ENCODE data around the gene VEPH1. TPM values are rescaled to one million over a fixed set of nuclear protein-coding genes. Genes with fewer than 3 reads are reported as not detected.
A peak's percentile ranks its signal among the peaks of the same experiment; 100 is the strongest.

VEPH1 gene
- total RNA-seq, 1 experiment from 2014 or later: 35.1 TPM

DNA sequence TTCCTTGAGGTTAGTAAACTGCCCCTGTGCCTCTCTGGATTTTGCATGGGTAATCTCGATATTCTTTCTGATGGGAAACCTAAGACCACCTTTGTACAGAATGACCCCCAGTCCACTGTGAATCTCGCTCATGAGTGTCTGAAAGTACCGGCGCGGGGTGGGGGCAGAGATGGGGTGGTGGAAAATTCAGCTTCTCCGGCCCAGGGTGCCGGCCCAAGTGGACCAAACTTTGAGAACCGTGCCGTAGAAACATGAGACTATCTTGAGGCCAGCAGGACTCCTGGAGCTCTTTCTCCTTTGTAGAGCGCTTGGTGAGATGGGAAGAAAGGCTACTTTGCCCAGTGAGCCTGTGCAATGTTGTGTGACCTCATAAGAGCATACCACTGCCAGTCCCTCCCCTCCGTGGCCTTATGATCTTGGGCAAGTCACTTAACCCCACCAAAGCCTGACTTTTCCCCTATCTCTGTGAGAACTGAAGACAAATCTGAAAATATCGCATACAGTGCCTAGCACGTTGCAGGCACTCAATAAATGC, 40.4 kb upstream of the VEPH1 start:
- CTCF ChIA-PET: interaction anchor here (0.6 to 3.4 kb wide), 7 partner anchors 12 to 938 kb away, joined by 3 to 27 read pairs (median 5); partner anchors contain the start of gene VEPH1
- intact Hi-C loops (cut with micrococcal nuclease; ENCODE audit: unreplicated experiment): no loop called here
- Mint-ChIP-seq H3K9me3 (ENCODE audit: low read depth, unreplicated experiment) (peaks cover 4% of the 10 kb centered on the region), H3K27me3 (ENCODE audit: unreplicated experiment) (no peaks in the 10 kb centered on the region), H3K4me1 (ENCODE audit: low read depth, unreplicated experiment) (peaks cover 12% of the 10 kb centered on the region), H3K4me3 (ENCODE audit: low read depth, unreplicated experiment) (peak overlapping the region; percentile 82), H3K27ac (ENCODE audit: unreplicated experiment) (peak overlapping the region; percentile 41), H3K36me3 (ENCODE audit: insufficient read depth, unreplicated experiment) (peaks cover 15% of the 10 kb centered on the region)
- BruUV-seq (replicated peaks): TSS peak; percentile 53
- TF ChIP-seq CTCF (IDR thresholded peaks at IDR 0.05; ENCODE audit: unreplicated experiment): no peak
- no peak for DNase-seq

- peak overlapping the region; percentile 82 for H3K4me3 Mint-ChIP-seq (ENCODE audit: low read depth, unreplicated experiment)
Measured at GRCh38 chr3:157542711-157543500, 39.7 kb upstream of the VEPH1 start.

DNA sequence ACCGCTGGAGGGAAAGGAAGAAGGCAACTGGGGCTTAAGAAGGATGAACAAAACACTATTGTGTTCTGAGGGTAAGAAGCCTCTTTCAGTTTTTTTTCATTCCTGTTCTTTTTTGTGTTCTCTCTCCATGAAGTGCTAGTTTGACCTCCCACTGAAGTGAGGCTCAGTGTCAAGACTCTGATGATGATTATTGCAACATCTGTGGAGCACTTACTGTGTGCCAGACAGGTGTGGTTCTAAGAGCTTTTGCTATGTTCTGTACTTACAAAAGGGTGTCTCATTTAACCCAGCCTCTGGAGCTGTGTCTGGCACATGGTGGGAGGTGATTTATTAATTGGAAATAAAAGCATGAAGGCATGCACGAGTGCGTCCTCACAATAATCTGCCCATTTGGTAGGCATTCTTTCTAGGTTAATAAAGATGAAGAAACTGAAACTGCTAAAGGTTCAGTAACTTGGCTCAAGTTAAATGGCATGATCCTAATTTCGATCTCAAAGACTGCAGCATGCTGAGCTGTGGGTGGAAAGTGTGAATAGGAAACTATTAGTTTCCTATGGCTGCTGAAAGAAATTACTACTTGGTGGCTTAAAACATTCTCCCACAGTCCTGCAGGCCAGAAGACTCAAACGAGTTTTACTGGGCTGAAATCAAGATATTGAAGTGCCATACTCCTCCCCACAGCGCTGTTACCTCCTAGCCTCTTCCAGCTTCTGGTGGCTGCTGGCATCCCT, 38.5 kb upstream of the VEPH1 start:
- peaks cover 15% of the 10 kb centered on the region for H3K36me3 Mint-ChIP-seq (ENCODE audit: insufficient read depth, unreplicated experiment)
- intact Hi-C loops (cut with micrococcal nuclease; ENCODE audit: unreplicated experiment): no loop called here
- no peaks in the 10 kb centered on the region for H3K27me3 Mint-ChIP-seq (ENCODE audit: unreplicated experiment)
- no TSS peak for BruUV-seq (replicated peaks)
- no peak for DNase-seq
- H3K4me1 Mint-ChIP-seq (ENCODE audit: low read depth, unreplicated experiment): peaks cover 12% of the 10 kb centered on the region
- no peak for TF ChIP-seq CTCF (IDR thresholded peaks at IDR 0.05; ENCODE audit: unreplicated experiment)
- H3K4me3 Mint-ChIP-seq (ENCODE audit: low read depth, unreplicated experiment): no peak overlapping the region
- CTCF ChIA-PET: interaction anchor here (1.1 kb wide), 2 partner anchors 9 to 32 kb away, joined by 3 to 4 read pairs; no protein-coding TSS in a partner anchor
- H3K9me3 Mint-ChIP-seq (ENCODE audit: low read depth, unreplicated experiment): peaks cover 4% of the 10 kb centered on the region
- H3K27ac Mint-ChIP-seq (ENCODE audit: unreplicated experiment): no peak overlapping the region

More at GRCh38 chr3:157542711-157543500, 39.7 kb upstream of the VEPH1 start:
- Mint-ChIP-seq H3K9me3 (ENCODE audit: low read depth, unreplicated experiment) (peaks cover 4% of the 10 kb centered on the region), H3K4me1 (ENCODE audit: low read depth, unreplicated experiment) (peaks cover 12% of the 10 kb centered on the region), H3K27ac (ENCODE audit: unreplicated experiment) (peak overlapping the region; percentile 39), H3K36me3 (ENCODE audit: insufficient read depth, unreplicated experiment) (peaks cover 15% of the 10 kb centered on the region), H3K27me3 (ENCODE audit: unreplicated experiment) (no peaks in the 10 kb centered on the region)
- no TSS peak for BruUV-seq (replicated peaks)
- CTCF ChIA-PET: interaction anchor here (0.6 to 3.4 kb wide), 9 partner anchors 11 to 939 kb away, joined by 3 to 27 read pairs (median 4); partner anchors contain the start of gene VEPH1
- intact Hi-C loops (cut with micrococcal nuclease; ENCODE audit: unreplicated experiment): no loop called here
- DNase-seq: peak; percentile 90
- peak; percentile 24 for TF ChIP-seq CTCF (IDR thresholded peaks at IDR 0.05; ENCODE audit: unreplicated experiment)

- no peak overlapping the region for H3K27ac Mint-ChIP-seq (ENCODE audit: unreplicated experiment)
- DNase-seq: no peak
- intact Hi-C loops (cut with micrococcal nuclease; ENCODE audit: unreplicated experiment): no loop called here
- no peak for TF ChIP-seq CTCF (IDR thresholded peaks at IDR 0.05; ENCODE audit: unreplicated experiment)
- peaks cover 4% of the 10 kb centered on the region for H3K9me3 Mint-ChIP-seq (ENCODE audit: low read depth, unreplicated experiment)
- CTCF ChIA-PET: no interaction called here
- no peak overlapping the region for H3K4me3 Mint-ChIP-seq (ENCODE audit: low read depth, unreplicated experiment)
- no peaks in the 10 kb centered on the region for H3K27me3 Mint-ChIP-seq (ENCODE audit: unreplicated experiment)
- peaks cover 15% of the 10 kb centered on the region for H3K36me3 Mint-ChIP-seq (ENCODE audit: insufficient read depth, unreplicated experiment)
- no TSS peak for BruUV-seq (replicated peaks)
- H3K4me1 Mint-ChIP-seq (ENCODE audit: low read depth, unreplicated experiment): peaks cover 12% of the 10 kb centered on the region
Measured at GRCh38 chr3:157540656-157541055, 37.4 kb upstream of the VEPH1 start.
